NCI-H2107 treated with DMSO at 0.1 percent for 48 hours (cell line): ENCODE data around the gene KCNIP3.

Experiments used
- DNase-seq: peaks from one replicate; lab custom pipeline; 2025; ENCODE audit not compliant: unreplicated experiment; lab: John Stamatoyannopoulos, UW

KCNIP3 gene

DNA sequence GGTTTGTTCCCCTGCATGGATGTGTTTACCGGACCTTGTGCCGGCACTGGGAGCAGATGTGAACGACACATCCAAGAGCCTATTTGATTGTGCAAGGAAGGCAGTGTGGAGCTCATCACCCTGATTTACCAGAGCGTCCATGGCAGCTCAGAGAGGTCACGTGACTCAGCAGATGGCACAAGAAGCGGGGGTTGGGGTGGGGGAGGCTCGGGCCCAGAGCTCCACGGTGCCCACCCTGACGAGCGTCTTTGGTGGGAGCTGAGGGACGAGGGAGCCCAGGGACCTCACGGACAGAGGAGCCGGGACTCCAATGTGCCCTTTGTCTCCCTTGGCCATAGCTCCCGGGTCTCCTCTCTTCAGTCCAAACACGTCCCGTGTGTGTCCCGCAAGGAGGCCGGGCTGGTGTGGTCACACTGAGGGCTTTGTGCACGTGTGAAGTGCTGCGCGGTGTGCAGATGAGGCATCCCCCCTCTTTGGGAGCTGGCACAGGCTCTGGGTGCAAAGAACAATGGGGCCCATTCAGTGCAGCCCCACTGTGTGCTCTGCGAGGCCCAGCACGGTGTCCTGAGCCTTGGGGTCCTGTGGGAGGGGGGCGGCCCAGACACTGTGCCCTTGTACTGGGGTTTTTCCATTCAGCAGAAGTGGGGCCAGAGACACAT lies 15.5 kb downstream of the KCNIP3 start:
- no peak for DNase-seq

DNA sequence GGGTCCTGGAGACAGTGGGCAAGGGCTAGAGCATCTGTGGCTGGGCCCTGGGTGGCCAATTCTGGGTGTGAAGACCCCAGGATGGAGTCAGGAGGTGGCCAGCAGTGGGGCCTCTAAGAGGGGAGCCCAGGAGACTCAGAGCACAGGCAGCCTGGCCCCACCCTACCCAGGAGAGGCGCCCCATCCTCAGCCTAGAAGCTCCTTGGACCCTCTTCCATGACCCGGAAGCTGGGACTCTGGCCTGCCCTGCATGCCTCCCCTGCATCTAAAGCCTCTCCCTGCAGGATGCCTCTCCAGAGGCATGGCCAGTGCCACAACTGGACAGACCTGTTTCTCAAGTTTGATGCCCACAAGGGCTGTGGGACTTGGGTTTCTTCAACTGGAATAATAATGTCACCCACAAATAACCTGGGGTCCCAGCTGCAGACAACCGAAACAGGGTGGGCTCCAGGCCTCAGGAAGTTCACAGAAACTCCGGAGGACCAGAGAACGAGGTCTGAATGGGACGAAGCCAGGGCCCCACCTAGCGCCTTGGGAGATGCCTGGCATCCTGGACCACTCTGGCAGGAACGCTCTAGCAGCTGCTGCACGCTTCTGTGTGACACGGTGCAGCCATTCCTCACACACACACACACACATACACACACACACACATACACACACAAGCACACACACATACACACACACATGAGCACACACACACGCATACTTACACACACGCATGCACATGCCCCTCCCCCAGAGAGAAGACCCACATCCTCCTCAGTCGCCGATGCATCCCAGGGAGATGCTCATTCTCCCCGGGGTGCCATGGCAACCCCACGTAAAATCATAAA lies 16.4 kb downstream of the KCNIP3 start:
- DNase-seq = no peak

DNA sequence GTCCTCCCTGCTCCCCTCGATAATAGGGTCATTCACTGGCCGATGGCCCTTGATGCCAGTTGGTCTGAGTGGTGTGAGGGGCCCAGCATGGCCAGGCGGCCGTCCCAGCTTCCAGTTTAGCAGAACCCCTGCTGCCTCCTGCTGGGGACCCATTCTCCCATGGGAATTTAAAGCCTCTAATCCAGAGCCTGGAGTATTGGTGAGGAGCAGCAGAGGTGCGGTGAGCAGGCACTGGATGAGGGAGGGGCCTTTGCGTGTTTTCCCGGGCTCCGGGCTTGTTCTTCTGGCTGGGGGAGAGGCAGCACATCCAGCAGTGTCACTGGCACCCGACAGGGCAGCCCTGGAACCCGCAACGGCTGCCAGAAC lies 17.4 kb downstream of the KCNIP3 start:
- DNase-seq = no peak

DNA sequence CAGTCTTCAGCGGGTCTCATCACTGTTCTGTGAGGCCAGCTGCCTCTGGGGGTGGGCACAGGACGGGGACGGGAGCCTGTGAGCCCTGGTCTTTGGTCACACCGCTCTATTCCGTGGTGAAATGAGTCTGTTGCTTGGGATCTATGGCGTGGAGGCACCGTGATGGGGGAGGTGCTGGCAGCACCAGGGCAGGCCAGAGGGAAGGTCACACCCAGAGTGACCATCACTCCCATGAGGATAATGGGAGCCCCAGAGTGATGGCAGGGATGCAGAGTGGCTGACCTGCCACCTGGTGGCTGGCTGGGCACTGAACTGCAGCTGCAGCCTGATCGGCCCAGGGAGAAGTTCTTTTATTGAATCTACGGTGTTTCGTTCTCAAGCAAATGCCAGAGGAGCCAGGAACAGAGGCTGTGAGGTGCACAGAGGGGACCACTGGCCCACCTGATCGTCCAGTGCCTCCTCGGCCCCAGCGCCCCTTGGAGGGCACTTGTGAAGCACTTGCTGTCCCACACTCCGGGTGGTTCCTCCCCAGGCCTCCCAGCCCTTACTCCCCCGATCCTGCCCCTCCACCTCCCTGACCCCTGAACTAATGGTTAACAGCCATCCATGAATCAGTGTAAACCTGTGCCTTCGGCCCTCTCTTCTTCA lies 17.9 kb downstream of the KCNIP3 start:
- no peak for DNase-seq

DNA sequence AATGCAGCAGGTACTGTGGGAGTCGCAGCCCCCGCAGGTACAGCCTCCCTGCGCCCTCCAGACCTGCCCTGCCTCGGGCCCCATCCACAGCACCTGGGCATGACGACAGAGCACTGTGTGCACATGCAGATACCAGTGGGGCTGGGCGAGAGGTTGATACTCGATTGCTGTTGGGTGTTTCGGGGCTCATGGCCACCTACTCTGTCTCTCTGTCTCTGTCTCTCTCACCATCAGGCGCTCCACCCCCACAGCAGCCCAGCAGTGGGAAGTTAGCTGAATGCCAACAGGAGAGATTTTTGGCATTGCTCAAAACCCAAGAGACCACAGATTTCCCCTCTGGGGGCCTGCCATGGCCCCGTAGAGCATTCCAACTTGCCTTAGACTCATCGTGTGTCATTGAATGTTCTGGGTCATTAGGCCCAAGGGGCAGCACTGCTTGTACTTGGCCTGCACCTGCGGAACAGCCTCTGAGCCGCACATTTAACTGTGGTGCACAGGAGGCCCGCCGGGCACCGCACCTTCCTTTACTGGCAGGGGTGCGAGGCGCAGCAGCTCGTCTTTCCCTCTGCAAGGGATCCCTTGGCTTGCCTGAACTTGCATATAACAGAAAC lies 18.8 kb downstream of the KCNIP3 start:
- no peak for DNase-seq

DNA sequence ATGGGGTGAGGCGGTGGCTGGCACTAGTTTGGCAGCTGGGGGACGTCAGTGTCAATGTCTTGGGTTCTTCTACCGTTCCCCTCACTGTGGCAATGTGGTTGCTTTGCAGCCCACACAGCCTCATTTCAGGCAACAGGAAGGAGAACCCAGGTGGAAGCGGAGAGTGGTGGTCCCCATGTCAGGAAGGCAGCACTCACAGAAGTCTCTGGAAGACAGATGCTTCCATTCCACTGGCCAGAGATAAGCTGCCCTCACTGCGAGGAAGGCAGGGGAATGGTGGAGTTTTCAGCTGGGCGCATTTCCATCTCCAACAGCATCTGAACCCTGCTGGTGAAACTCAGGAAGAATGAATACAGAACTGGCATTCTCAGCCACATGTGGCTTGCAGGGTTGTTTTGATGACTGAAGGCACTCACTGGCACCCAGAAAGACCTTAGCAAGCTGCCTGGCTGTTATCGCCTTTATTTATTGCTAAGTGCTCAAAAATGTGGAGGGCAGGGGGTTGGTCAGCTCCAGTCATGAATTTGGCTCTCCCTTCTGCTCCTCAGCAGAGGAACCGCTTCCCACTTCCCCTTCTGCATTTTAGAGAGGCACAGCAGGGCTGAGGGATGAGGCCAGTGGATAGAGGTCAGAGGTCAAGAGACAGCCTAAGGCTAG lies 19.4 kb downstream of the KCNIP3 start:
- no peak for DNase-seq

DNA sequence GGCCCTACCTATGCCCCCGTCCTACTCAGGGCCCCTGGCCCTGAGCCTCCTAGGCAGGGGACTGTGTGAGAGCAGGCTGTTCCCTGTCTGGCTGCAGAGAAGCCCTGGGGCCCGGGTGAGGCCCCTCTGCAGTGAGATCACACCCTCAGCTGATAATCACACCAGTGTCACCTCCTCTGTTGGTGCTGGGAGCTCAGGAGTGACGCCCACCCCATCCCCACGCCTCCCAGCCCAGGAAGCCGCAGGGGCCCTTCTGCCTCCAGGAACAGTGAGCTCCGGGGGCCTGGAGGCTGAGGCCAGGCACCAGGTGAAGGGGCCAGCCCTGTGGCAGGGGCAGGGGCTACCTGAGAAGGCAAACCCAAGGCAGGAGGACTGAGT lies 20.0 kb downstream of the KCNIP3 start:
- no peak for DNase-seq

DNA sequence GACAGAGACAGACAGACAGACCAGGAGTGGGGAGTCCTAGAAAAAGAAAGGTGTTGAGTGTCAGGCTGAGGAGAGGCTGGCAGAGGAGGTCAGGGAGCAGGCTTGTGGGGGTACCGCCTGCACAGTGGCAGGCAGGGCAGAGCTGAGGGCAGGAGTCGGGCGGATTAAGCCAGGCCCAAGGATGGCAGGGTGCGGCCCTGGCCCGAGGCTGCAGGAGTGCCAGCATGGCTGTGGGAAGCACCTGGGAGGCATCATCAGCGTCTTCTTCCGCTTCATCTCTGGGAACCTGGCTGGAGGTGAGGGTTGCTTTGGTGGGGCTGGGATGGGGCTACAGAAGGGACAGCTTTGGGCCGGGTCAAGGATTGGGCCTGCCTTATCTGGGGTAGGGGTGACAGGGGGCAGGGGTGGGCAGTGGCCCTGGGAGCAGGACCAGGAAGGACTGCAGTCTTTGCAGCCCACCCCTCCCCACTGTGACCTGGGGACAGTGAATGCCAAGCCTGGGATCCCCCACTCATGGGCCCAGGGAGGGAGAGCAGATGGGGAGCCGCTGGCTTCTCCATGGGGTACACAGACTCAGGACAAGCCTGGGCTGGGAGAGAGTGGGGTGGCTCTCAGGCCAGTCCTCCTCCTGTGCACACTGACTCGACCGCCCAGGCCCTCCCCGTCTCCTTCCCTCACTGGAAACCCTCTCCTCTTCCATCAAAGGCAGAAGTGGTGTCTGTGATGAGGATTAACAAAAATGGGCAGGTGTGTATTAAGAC lies 20.7 kb downstream of the KCNIP3 start:
- DNase-seq = no peak

DNA sequence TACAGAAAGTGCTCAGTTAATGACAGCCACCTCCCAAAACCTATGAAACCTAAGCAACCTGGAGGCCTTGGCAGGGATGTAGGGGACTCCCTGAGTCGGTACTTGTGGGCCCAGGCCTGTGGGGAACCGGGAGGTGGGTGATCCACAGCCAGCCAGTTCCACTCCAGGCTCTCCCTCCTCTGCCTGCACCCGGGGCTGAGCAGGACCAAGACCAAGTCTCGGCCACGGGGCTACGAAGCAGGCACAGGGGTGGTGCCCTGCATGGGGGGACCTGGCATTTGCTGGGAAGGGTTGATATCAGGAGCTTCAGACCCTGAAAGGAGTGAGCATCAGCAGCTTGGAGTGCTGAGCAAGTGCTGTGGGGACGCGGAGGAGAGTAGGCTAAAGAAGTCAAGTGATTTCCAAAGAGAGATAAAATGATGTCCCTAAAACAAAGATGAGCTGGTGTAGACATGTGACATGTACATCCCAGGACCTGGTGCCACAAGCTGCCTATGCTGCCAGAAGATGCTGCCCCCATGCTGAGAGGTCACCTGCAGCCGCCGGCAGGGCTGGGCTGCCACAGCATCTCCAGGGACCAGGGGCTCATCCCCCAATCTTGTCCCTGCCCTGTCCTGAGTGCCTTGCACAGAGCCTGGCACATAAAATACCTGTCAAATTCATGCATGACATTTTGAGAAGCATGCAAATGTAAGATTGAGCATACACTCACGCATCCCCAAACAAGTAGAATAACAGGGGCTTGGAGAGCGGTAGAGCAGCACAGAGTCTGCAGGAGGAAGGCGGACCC lies 21.5 kb downstream of the KCNIP3 start:
- no peak for DNase-seq

DNA sequence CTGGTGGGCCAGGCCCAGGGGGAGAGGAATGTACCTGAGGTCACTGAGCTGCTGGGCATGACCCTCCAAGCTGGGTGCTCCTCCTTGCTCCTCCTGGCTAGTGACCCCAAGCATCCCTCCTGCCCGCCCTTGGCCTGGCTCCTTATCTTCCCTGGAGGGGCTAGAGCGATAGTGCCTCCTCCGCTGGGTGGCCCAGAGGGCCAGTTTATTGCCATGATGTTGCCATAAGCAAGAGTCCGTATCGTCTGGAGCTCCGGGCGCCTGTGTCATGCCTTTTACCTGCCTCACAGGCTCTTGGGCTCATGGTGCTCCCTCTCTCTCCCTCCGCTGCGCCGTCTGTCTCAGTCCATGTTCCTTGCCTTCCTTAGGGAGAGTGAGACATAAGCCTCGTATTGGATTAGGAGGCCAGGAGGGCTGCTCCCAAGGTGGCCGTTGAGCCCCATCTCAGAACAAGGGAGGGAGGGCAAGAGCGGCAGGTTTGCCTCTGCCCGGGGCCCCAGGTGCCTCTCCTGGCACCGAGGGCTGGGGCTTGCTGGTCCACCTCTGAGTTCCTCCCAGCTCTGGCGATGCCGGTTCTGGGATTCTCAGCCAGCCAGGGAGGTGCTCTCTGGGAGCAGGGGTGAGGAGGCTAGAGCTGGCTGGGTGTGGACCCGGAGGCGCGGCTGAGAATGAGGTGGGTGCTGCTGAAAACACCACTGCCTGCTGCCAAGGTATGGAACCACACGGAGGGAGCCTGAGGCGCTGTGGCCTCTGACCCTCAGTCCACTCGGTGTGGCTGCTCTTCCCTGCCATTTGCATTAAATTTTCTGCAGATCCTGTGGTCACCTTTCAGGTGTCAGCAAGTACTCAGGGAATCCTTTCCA lies 22.6 kb downstream of the KCNIP3 start:
- DNase-seq = no peak

DNA sequence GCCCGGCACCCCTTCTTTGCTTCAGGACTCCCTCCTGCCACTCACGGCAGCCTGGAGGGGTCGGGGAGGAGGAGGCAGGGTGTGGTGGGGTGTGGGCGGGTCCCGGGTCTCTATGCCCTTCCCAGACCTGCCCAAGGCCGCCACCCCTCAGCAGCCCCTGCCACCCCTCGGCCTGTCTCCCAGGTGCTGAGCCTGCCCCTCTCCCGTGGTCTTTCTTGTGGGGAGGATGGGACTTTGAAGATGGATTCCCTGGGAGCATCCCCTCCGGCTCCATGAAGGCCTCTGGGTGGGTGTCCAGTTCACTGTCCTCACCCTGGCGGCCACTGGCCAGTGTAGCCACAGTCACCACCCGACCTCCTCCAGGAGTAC lies 23.2 kb downstream of the KCNIP3 start:
- DNase-seq = no peak

DNA sequence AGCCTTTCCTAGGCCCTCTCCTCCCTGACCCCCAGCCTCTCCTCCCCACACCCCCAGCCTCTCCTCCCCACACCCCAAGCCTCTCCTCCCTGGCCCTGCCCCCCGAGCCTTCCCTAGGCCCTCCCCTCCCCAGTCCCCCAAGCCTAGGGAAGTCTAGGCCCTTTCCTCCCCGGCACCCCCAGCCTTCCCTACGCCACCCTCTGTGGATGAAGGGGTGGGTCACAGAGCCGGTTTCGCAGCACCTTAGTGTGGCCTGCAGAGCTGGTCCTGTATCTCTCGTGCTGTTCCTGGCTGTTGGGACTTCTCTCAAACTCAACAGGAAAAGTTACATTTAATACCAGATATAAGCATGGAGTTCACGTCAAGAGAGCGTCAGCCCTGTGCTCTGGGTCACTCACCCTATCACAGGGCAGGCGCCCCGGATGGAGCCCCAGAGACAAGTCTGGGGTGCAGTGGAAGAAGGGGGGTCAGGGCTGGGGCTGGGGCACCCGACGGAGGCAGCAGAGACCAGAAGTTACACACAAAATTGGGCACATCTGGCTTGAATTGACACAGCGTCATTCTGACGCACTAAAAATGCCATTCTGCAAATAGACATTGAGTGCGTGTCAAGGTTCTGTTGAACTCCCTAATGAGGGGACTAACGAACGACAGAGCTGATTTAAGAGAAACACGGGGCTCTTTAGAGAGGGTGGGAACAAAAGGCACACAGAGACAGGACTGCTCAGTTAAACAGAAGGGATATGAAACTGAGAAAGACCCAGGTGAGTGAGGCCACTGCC lies 24.0 kb downstream of the KCNIP3 start:
- DNase-seq = no peak

DNA sequence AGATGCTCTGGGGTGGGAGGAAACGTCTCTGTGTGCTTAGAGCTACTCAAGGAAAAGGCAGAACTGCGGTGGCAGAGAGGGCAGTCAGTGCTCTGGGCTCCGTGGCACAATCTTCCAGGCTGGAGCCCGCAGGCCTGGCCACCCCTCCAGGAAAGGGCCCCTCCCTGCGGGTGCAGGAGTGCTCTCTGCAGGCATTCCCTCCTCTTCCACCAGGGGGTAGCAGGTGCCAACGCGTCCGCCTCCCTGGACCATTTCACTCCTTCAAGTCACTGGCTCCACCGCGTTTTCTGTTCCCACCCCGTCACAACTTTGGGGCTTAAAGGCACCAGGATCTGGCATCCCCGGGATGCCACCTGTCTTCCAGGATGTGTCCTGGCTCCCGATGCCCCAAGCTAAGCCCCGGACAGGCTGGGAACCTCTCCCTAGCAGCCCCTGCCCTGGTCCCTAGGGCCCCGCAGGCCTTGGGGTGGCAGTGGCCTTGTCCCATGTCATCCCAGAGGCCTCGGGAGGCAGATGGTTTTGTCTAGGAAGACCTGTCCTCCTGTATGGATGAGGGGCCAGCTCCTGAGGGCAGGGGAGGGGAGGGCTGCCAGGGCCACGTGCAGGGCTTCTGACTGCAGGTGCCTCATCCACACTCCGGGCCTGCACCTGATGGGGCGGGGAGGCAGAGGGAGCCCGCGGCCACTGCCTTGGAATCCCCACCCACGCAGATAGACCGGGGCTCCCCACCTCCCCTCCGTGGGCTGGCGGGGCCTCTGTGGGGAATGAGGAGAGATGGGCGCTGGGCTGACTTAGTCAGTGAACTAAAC lies 26.4 kb downstream of the KCNIP3 start:
- no peak for DNase-seq

DNA sequence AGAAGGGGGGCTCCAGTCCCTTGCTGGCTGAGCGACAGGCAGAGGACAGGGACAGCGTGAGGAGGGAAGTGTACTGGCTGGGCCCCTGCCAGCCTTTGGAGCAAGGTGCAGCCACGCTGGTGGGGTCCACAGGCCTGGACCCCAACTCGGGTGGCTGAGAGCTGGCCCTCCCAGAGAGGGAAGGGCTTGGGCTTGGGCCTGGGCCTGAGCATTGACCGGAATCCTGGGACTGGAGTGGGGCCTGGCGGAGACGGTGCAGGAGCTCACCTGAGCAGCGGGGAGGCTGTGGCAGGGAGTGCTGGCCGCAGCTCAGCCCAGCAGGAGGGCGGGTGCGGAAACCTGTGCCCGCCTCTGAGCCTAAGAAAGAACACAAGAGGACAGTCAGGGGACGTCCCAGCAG lies 27.9 kb downstream of the KCNIP3 start:
- DNase-seq = no peak

DNA sequence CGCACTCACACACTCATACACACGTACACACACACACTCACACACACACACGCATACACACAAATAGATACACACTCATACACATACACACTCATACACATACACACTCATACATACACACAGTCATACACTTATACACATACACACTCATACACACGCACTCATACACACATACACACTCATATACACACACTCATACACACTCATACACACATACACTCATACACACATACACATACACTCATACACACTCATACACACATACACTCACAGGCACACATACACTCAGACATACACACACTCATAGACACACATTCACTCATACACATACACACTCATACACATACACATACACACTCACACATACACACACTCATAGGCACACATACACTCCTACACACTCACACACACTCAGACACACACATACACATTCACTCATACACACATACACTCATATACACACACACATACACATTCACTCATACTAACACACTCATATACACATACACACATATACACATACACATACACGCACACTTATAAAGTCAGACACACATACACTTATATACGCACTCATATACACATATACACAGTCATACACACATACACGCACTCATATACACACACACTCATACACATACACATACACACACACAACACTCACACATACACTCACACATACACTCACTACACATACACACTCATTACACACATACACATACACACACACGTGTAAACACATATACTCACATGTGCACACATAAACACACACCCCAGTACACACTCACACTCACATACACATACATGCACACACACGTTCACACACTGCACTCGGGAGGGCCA lies 28.7 kb downstream of the KCNIP3 start:
- DNase-seq = no peak

DNA sequence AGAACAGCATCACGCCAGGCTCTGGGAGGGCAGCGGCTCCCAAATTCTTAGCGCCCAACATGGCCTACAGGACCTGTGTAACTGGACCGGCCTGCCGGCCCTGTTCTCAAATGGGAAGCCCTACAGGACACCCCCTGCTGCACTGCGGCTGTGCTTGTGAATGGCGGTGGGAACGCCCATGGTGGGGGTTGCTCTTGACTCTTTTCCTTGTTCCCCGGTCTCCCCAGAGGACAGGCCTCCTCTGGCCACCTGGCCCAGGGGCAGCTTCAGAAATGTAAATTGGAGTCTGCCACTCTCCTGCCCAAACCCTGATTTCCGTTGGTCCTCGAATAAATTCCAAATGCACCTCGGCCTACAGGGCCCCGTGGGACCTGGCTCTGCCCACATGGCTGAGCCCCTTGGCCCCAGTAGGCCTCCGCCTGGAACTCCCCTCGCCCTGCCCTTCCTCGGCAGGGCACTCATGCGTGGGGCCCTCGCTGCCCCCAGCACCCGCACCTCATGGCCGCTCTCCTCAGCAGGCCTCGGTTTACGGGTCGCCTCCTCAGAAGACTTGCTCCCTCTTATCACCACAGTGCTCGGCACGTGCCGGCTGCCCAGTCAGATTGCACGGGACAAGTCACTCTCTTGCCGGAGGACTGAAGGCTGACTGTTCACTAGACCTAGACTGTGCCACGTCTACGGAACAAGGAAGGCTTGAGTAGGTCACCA lies 29.4 kb downstream of the KCNIP3 start:
- DNase-seq = no peak
